HCT116 (cell line): ENCODE measurements around the gene DPH6. TPM values are rescaled to one million over a fixed set of nuclear protein-coding genes. Genes with fewer than 3 reads are reported as not detected.

Source experiments
- ATAC-seq: fragments of 200-7000 bp; cut with Tn5 transposase; 2 replicates; pipeline ENCODE4 v1.9.1; 2020; ENCODE audit warnings: mild to moderate bottlenecking, moderate library complexity
- BruUV-seq: library from RNA; stranded (reverse); fragments of 400-500 nt; replicated peaks from 2 replicates; lab custom pipeline; 2021; lab: Mats Ljungman, UMichigan
- CTCF ChIA-PET: fragments of 300-600 bp; sonication (Branson Sonifier 250); formaldehyde crosslinking; loops from one replicate; lab custom pipeline; 2021; ENCODE audit warnings: antibody characterized with exemption; lab: Charles Lee
- POLR2A ChIA-PET: fragments of 300-600, 350-600 bp; sonication (Branson Sonifier 250); formaldehyde crosslinking; loops from one replicate; lab custom pipeline; 2021; ENCODE audit warnings: antibody characterized with exemption; lab: Charles Lee
- RAD21 ChIA-PET, 2 experiments: fragments of 300-600 bp; sonication (Branson Sonifier 250); formaldehyde crosslinking; loops; one replicate each; lab custom pipeline; 2023; ENCODE audit warnings: low total read pairs in 2 of 2; ENCODE audit not compliant: uncharacterized antibody in 2 of 2, unreplicated experiment in 2 of 2, low non-redundant PET in 1 of 2; lab: Charles Lee
- DNase-seq: peaks from one replicate; pipeline ENCODE4 v3.0.0-alpha.2; 2010; ENCODE audit warnings: low read depth, low spot score
- H2AFZ ChIP-seq: fragments of 200-600 bp; shearing (Covaris generic), sonication (generic); 2 replicates; pipeline ENCODE4 v1.6.1; 2017; ENCODE audit warnings: low read depth, mixed run types, mixed read lengths, antibody characterized with exemption, low read length; ENCODE audit not compliant: poor library complexity, severe bottlenecking
- H3K27ac ChIP-seq: 2 replicates; pipeline ENCODE4 v1.5.1; 2012; ENCODE audit warnings: low read depth, low read length
- H3K27me3 ChIP-seq: fragments of 200-600 bp; sonication (generic); 2 replicates; pipeline ENCODE4 v1.6.1; 2016; ENCODE audit warnings: mixed run types, low read length, mixed read lengths; ENCODE audit not compliant: insufficient read depth
- H3K36me3 ChIP-seq, 2 experiments: fragments of 200-500 bp in 1 of 2; fragments of 200-600 bp in 1 of 2; sonication (Bioruptor generic) in 1 of 2; sonication (generic) in 1 of 2; 2 replicates each; pipeline versions ENCODE4 v1.5.1 to v1.6.1; 2014 to 2016; ENCODE audit warnings: low read length in 2 of 2, inconsistent platforms in 1 of 2, mixed read lengths in 1 of 2, mixed run types in 1 of 2; ENCODE audit not compliant: insufficient read depth in 2 of 2, control insufficient read depth in 1 of 2
- H3K4me1 ChIP-seq, 2 experiments: fragments of 200-600 bp in 1 of 2; sonication (generic) in 1 of 2; 2 replicates each; pipeline versions ENCODE4 v1.5.1 to v1.6.1; 2012 to 2017; ENCODE audit warnings: low read length in 2 of 2, inconsistent platforms in 1 of 2, mild to moderate bottlenecking in 1 of 2, mixed read lengths in 1 of 2, mixed run types in 1 of 2, moderate library complexity in 1 of 2; ENCODE audit not compliant: insufficient read depth in 2 of 2, control insufficient read depth in 1 of 2
- H3K4me2 ChIP-seq: fragments of 200-600 bp; sonication (generic); 2 replicates; pipeline ENCODE4 v1.6.1; 2017; ENCODE audit warnings: mixed run types, low read length, mixed read lengths
- H3K4me3 ChIP-seq, 2 experiments: fragments of 200-600 bp in 1 of 2; sonication (generic) in 1 of 2; replicated peaks in 1 of 2; 2 replicates each; pipeline ENCODE4 v1.5.1; 2011 to 2016; ENCODE audit warnings: low read length in 2 of 2, control low read depth in 1 of 2, low read depth in 1 of 2, mild to moderate bottlenecking in 1 of 2, mixed read lengths in 1 of 2, mixed run types in 1 of 2
- H3K79me2 ChIP-seq: fragments of 200-600 bp; sonication (generic); 2 replicates; pipeline ENCODE4 v1.6.1; 2017; ENCODE audit warnings: mild to moderate bottlenecking, mixed run types, low read length, moderate library complexity, mixed read lengths; ENCODE audit not compliant: insufficient read depth
- H3K9ac ChIP-seq: fragments of 200-600 bp; sonication (generic); 2 replicates; pipeline ENCODE4 v1.6.1; 2016; ENCODE audit warnings: low read length, mixed read lengths
- H3K9me2 ChIP-seq: fragments of 200-600 bp; sonication (generic), shearing (Covaris generic); 2 replicates; pipeline ENCODE4 v1.6.1; 2017; ENCODE audit warnings: mixed run types, mild to moderate bottlenecking, moderate library complexity; ENCODE audit not compliant: insufficient read depth
- H3K9me3 ChIP-seq, 2 experiments: fragments of 200-500 bp in 1 of 2; fragments of 200-600 bp in 1 of 2; sonication (Bioruptor generic) in 1 of 2; sonication (generic) in 1 of 2; 2 replicates each; pipeline ENCODE4 v1.6.1; 2014 to 2017; ENCODE audit warnings: low read length in 2 of 2, mixed read lengths in 2 of 2, inconsistent platforms in 1 of 2, low read depth in 1 of 2, mild to moderate bottlenecking in 1 of 2, mixed run types in 1 of 2, moderate library complexity in 1 of 2; ENCODE audit not compliant: control insufficient read depth in 1 of 2, insufficient read depth in 1 of 2
- H4K20me1 ChIP-seq: fragments of 200-600 bp; sonication (generic), shearing (Covaris generic); 2 replicates; pipeline ENCODE4 v1.6.1; 2017; ENCODE audit warnings: mixed run types, mild to moderate bottlenecking, moderate library complexity; ENCODE audit not compliant: insufficient read depth
- CBX3 ChIP-seq: IDR thresholded peaks from 2 replicates; pipeline ENCODE4 v1.6.1; 2012; ENCODE audit warnings: low read depth
- CEBPB ChIP-seq: IDR thresholded peaks from 2 replicates; pipeline ENCODE4 v1.6.1; 2012; ENCODE audit warnings: low read depth
- EGR1 ChIP-seq: IDR thresholded peaks from 2 replicates; pipeline ENCODE4 v1.6.1; 2012; ENCODE audit warnings: low read depth
- ELF1 ChIP-seq: IDR thresholded peaks from 2 replicates; pipeline ENCODE4 v1.6.1; 2012; ENCODE audit warnings: low read depth, borderline replicate concordance
- EZH2phosphoT487 ChIP-seq: fragments of 200-600 bp; IDR thresholded peaks from 2 replicates; pipeline ENCODE4 v1.6.1; 2018; ENCODE audit warnings: antibody characterized with exemption, borderline replicate concordance
- FOSL1 ChIP-seq: IDR thresholded peaks from 2 replicates; pipeline ENCODE4 v1.6.1; 2012; ENCODE audit warnings: low read depth
- JUND ChIP-seq: IDR thresholded peaks from 2 replicates; pipeline ENCODE4 v1.6.1; 2012
- POLR2A ChIP-seq: IDR thresholded peaks from 2 replicates; pipeline ENCODE4 v1.7.0; 2011; ENCODE audit warnings: borderline replicate concordance; ENCODE audit not compliant: insufficient read depth, insufficient read length; ENCODE audit errors: extremely low read depth
- POLR2AphosphoS5 ChIP-seq: IDR thresholded peaks from 2 replicates; pipeline ENCODE4 v1.6.1; 2011; ENCODE audit warnings: mild to moderate bottlenecking, low read depth, low read length, moderate library complexity
- SP1 ChIP-seq: IDR thresholded peaks from 2 replicates; pipeline ENCODE4 v1.6.1; 2012; ENCODE audit warnings: low read depth
- SRF ChIP-seq: IDR thresholded peaks from 2 replicates; pipeline ENCODE4 v1.6.1; 2012; ENCODE audit warnings: low read depth
- TCF7L2 ChIP-seq: IDR thresholded peaks from 2 replicates; pipeline ENCODE4 v1.7.0; 2011; ENCODE audit warnings: borderline replicate concordance, inconsistent platforms; ENCODE audit not compliant: insufficient read depth, insufficient read length; ENCODE audit errors: extremely low read depth
- YY1 ChIP-seq: IDR thresholded peaks from 2 replicates; pipeline ENCODE4 v1.6.1; 2011; ENCODE audit warnings: low read length, low read depth, moderate library complexity, mild to moderate bottlenecking; ENCODE audit not compliant: insufficient replicate concordance; ENCODE audit errors: extremely low read depth
- ZFX ChIP-seq: fragments of 450-650 bp; IDR thresholded peaks from 2 replicates; pipeline ENCODE4 v1.6.1; 2017
- ZNF274 ChIP-seq: fragments of 200-500 bp; sonication (Bioruptor generic); IDR thresholded peaks from 2 replicates; pipeline ENCODE4 v1.6.1; 2014; ENCODE audit warnings: mild to moderate bottlenecking, low read depth, low read length, inconsistent platforms
- intact Hi-C: fragments of 100-400 bp; cut with micrococcal nuclease; formaldehyde crosslinking; loops from 2 replicates; pipeline ENCODE4 v1.10.0; 2022
- total RNA-seq: library from RNA; stranded (reverse); gene quantifications from one replicate; pipeline ENCODE4 v1.2.1, GENCODE V29; 2021; ENCODE audit not compliant: unreplicated experiment
- TF ChIP-seq, protein P1 (sequence below): IDR thresholded peaks from 2 replicates; pipeline ENCODE4 v1.6.1; 2011; ENCODE audit warnings: mild to moderate bottlenecking, low read length, moderate library complexity; ENCODE audit not compliant: insufficient replicate concordance; ENCODE audit errors: extremely low read depth

The DPH6 gene
- total RNA-seq, 1 experiment from 2014 or later: 18.2 TPM

DNA sequence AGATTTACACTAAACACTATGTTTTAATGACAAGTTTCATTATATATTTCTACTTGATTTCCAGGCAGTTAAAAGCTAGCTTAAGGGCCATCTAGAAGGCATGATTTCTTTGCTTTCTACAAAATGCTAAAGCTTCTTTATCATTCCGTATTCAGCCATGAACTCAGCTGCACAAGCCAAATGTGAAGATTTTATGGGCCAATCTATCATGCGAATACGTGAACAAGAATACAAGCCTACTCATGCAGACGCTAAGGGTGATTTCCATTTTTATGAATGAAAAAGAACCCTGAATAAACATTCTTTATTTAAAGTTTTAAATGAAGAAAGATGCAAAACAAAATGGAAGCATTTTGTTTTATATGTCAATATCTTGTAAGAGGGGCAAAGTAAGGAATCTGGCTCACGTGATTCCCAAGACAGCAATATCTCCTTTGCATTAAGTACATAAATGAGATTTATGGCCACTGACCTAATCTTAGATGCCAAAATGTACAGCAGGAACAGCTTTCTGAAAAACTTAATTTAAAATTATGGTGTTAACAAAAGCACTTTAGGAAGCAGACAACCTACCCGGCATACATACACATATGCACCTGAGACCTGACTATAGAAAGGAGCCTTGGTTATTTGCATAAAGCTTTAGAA, 215.8 kb downstream of the DPH6 start (continued):
- TF ChIP-seq YY1: no peak
- TF ChIP-seq SP1: no peak
- TF ChIP-seq, protein P1, sequence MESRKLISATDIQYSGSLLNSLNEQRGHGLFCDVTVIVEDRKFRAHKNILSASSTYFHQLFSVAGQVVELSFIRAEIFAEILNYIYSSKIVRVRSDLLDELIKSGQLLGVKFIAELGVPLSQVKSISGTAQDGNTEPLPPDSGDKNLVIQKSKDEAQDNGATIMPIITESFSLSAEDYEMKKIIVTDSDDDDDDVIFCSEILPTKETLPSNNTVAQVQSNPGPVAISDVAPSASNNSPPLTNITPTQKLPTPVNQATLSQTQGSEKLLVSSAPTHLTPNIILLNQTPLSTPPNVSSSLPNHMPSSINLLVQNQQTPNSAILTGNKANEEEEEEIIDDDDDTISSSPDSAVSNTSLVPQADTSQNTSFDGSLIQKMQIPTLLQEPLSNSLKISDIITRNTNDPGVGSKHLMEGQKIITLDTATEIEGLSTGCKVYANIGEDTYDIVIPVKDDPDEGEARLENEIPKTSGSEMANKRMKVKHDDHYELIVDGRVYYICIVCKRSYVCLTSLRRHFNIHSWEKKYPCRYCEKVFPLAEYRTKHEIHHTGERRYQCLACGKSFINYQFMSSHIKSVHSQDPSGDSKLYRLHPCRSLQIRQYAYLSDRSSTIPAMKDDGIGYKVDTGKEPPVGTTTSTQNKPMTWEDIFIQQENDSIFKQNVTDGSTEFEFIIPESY: no peak
- no peak for TF ChIP-seq ZNF274
- TF ChIP-seq ELF1: no peak
- no peak for TF ChIP-seq POLR2A
- TF ChIP-seq TCF7L2: no peak
- no peak for TF ChIP-seq FOSL1
- TF ChIP-seq SRF: no peak

DNA sequence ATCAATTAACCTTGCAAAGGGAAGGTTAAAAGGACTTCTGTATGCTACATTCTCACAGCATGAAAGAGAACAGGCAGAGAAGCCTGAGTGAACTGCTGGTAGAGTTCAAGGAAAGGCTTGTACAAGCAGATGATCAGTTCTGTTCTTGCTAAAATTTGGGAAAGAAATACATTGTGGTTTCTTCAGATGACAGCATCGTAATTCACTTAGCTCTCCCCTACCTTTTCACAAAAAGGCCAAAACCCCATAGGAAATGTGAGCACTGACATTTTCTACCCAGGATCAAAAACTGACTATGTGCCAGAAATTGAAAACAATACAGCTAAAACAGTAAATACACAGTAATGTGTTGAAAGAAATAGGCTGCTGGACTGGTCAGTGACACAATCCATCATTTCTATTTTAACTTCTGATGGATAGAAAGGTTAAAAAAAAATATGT, 216.4 kb downstream of the DPH6 start:
- BruUV-seq: no TSS peak
- no peak overlapping the region for H3K4me3 ChIP-seq
- no peaks in the 10 kb centered on the region for H4K20me1 ChIP-seq
- intact Hi-C loops: no loop called here
- H3K9me3 ChIP-seq: no peaks in the 10 kb centered on the region
- ATAC-seq: no peak
- ChIA-PET POLR2A (no interaction called here), RAD21 (no interaction called here), CTCF (no interaction called here)
- no peaks in the 10 kb centered on the region for H3K4me1 ChIP-seq
- DNase-seq: no peak
- no peaks in the 10 kb centered on the region for H3K27me3 ChIP-seq
- H3K36me3 ChIP-seq: no peaks in the 10 kb centered on the region
- H3K9ac ChIP-seq: no peak overlapping the region
- H3K4me2 ChIP-seq: no peak overlapping the region
- H3K9me2 ChIP-seq: no peaks in the 10 kb centered on the region
- H3K79me2 ChIP-seq: no peaks in the 10 kb centered on the region
- H3K27ac ChIP-seq: no peak overlapping the region
- H2AFZ ChIP-seq: no peak overlapping the region
- no peak for TF ChIP-seq ZNF274
- TF ChIP-seq FOSL1: no peak
- TF ChIP-seq JUND: no peak
- no peak for TF ChIP-seq TCF7L2
- TF ChIP-seq EGR1: no peak
- no peak for TF ChIP-seq POLR2AphosphoS5
- TF ChIP-seq SRF: no peak
- TF ChIP-seq YY1: no peak
- TF ChIP-seq CEBPB: no peak
- no peak for TF ChIP-seq EZH2phosphoT487
- no peak for TF ChIP-seq ZFX
- TF ChIP-seq, protein P1: no peak
- TF ChIP-seq CBX3: no peak
- TF ChIP-seq ELF1: no peak
